Bone marrow (tissue), 2 donors: ENCODE measurements around the gene SPTY2D1.

Source experiments
- DNase-seq, 2 donors: peaks; one replicate each; lab custom pipeline; 2025; lab: John Stamatoyannopoulos, UW

Gene SPTY2D1

GRCh38 chr11:18564149-18564548, 70.0 kb downstream of the SPTY2D1 start:
- no peak for DNase-seq

- DNase-seq: no peak
Measured at GRCh38 chr11:18563090-18563730, 70.9 kb downstream of the SPTY2D1 start.
